GM19238 (cell line): ENCODE measurements around the gene LCAT.
"Not testable (repeated sequence)": the region's sequence is repeated elsewhere in the genome, so short reads cannot be mapped to it uniquely, and the experiment has no call there.

ENCODE experiments used
- DNase-seq: peaks from one replicate; pipeline ENCODE4 v3.0.0; 2011; ENCODE audit warnings: low spot score; ENCODE audit not compliant: insufficient read length

The LCAT gene

DNA sequence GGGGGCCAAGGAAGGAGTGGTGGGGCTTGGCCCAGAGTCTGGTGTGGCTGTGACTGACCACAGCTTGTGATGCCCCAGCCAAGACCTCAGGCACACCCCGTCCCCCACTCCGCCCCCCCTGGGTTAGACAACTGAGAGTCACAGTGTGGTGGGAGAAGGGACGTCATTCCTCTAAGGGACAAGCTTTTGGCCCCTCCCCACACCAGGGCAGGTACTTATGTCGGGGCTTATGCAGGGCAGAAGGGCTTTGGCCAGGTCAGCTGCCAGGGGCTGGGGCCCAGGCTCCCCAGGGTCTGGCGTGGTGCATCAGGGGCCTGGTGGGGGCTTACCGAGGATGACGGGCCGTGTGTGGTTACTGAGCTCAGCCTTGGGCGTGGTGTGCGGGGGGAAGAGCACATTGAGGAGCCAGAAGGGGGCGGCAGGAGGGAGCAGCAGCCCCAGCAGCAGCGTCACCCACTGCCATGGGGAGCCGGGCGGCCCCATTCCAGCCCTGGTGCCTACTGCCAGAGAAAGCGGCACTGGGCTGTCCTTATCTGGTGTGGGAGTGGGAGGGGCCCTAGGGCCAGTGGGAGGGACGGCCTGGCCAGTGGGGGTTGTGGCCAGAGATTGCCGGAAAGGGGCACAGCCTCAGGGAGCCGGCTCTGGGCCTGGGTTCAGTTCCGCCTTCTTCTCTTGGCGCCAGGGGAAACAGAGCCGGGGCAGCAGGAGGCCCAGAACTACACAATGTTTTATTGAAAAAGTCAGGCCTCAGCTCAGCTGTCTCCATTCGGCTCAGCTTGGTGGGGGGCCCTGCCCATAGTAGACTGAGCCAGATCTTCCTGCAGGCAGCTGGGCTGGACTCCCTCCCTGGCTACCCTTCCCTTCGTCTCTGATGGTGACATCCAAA lies at the start of gene LCAT:
TSS of gene LCAT (minus strand) at position 502 of the 886 bp plus-strand sequence. CDS start at position 483, 19 bp downstream.
- DNase-seq = no peak

GRCh38 chr16:67993207-67994039 lies 49.5 kb upstream of the LCAT start:
- DNase-seq = peak; percentile 87

DNA sequence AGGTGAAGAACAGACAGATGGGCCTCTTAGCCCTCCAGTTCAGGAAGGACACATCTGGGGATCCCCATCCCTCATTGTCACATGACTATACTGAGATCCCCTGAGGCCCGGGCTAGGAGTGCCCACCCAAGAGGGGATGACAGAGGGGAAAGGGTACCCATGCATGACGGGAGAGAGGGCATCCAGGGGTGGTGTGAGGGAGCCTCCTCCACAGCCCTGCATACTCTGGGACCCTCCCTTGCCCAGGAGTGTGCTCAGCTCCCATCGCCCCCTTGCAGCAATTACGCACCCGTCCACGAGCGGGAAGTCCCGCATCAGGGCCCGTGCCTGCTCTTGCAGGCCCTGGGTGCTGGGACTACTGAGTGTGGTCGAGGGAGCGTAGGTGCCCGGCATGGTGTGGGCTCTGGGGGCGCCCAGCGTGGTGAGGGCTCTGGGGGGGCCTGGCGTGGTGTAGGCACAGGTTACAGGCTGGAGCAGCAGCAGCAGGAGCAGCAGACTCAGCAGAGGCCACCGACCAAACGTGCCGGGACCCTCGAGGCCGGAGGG lies 48.8 kb upstream of the LCAT start:
- no peak for DNase-seq

- DNase-seq = no peak
These were observed 46.1 kb upstream of the LCAT start for GRCh38 chr16:67990018-67990386.

DNA sequence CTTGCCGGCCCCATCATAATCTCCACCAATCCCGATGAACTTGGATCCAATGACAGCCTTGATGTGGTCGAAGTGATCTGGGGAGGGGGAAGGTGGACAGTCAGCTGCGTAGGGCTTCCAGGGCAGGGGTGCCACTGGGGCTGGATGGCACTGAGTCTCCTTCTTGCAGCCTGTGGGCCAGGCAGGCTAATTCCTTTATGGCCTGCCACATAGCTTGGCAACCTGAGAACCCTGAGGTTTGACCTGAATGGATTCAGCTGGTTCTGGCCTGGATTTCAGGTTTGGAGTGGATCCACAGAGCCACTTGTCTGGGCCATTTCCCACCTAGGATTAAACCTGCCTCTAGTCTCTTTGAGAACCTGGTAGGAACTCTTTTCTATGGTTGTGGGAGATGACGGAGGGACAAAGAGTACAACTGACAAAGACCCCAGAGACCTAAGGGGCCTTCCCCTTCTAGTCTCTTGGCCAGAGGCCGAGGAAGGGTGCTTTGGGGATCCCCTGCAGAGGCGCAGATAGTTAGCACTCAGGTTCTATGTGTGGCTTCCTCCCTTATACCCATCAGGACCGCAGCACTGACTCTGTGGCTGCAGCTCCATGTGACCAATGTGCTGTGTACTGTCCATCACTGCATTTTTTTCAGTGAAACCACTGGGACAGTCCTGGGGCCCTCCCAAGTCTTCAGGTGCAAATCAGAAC lies 45.5 kb upstream of the LCAT start:
- no peak for DNase-seq

- no peak for DNase-seq
These were observed 44.8 kb upstream of the LCAT start for GRCh38 chr16:67988675-67989074.

DNA sequence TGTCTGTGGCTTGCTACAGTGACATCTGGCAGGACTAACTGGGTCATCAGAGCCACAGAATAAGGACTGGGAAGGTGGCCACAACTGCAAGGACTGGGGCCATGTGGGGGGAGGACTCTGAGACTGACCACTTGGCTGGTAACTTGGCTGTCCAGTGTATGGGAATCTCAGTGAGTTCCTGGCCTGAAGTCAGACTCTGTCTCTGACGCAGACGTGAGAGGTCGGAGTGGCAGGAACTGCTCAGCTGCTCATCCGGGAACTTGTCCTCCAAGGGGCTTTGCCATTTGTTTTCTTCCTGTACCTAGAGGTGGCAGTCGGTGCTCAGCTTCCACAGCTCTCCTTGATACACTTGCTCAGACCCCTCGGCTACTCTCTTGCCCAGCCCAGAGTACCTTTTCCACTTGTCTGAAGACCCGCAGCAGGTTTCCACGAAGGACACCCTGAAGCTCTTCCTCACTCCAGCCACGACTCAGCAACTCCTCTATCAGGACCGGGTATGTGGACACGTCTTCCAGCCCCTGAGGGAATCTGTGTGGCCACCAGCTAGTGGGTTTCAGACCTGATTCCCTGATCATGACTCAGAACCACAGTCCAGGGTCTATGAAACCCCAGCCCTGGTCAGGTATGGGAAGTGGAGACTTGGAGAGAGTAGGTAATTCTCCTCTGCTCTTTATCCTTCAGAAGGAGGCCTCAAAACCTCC lies 43.7 kb upstream of the LCAT start:
- no peak for DNase-seq

DNA sequence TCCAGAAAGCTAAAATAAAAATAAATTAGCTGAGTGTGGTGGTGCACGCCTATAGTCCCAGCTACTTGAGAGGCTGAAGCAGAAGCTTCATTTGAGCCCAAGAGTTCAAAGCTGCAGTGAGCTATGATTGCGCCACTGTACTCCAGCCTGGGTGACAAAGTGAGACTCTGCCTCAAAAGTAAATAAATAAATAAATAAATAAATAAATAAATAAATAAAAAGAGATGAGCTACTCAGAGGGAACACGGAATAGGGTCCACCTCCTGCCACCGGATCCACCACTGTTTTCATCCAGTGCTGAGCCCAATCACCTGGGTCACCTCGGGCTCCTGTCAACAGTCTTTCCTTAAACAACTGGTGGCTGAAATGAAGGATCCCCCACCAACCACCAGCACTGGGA lies 43.0 kb upstream of the LCAT start:
- DNase-seq = no peak

DNA sequence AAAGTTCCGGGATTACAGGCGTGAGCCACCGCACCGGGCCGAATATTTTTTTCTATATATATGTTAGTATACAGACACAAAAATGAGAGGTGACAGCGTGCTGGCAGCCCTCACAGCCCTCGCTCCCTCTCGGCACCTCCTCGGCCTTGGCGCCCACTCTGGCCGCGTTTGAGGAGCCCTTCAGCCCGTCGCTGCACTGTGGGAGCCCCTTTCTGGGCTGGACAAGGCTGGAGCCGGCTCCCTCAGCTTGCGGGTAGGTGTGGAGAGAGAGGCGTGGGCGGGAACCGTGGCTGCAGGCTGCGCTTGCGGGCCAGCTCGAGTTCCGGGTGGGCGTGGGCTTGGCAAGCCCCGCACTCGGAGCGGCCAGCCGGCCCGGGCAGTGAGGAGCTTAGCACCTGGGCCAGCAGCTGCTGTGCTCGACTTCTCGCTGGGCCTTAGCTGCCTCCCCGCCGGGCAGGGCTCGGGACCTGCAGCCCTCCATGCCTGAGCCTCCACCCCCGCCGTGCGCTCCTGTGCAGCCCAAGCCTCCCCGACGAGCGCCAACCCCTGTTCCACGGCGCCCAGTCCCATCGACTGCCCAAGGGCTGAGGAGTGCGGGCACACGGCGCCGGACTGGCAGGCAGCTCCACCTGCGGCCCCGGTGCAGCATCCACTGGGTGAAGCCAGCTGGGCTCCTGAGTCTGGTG lies 38.2 kb upstream of the LCAT start:
- DNase-seq = no peak

GRCh38 chr16:67979955-67980678 lies 36.2 kb upstream of the LCAT start, which contains the start of gene DPEP3:
Gene DPEP3 (minus strand): TSS chr16:67980499. CDS start chr16:67980380, 119 bp downstream.
- no peak for DNase-seq

DNA sequence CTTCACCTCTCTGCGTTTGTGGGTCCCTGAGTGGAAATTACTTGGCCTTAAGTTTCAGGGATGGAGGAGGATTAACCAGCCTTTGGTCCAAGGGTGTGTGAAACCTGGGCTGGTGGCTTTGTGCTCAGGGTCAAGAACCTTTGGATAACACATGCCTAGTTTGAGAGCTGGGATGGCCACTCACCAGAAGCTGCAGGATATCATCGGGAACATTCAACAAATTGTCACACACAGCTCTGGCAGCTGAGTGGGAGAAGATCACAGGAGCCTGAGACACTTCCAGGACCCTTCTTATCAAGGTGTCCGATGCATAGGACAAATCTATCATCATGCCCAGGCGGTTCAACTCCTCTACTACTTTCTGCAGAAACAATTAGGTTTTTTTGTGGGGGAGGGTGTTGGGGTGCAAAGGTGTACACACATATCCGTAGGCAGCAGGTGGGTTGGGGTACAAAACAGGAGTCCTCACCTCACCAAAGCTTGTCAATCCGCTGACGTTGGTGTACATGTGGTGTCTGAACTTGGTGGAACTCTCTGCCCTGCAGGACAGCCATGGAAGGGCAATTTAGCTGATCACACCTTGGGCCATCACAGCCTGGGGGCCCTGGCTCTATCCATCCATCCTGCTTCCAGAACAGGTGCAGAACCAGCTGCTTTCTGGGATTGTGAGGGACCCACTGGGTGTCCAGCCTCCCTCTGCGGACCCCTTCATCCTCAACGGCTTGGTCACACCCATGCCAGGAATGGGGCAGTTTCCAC lies 33.7 kb upstream of the LCAT start:
- no peak for DNase-seq

DNA sequence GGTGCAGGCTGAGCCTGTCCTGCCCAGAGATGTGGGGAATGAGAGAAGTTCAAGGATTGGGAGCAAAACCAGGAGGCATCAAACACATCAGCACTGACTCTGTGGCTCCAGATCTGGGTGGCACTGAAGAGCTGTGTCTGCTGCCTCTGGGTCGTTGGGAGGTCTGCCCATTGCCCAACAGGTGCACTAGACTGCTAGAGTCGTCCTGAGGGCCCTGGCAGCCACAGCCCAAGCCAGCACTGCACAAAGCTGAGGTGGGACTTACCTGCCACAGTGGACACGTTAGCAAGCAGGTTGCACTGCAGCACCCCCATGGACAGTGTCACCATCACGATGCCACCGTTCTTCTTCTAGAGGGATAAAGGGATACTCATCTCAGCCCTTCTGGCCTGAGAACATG lies 33.1 kb upstream of the LCAT start:
- DNase-seq = no peak

DNA sequence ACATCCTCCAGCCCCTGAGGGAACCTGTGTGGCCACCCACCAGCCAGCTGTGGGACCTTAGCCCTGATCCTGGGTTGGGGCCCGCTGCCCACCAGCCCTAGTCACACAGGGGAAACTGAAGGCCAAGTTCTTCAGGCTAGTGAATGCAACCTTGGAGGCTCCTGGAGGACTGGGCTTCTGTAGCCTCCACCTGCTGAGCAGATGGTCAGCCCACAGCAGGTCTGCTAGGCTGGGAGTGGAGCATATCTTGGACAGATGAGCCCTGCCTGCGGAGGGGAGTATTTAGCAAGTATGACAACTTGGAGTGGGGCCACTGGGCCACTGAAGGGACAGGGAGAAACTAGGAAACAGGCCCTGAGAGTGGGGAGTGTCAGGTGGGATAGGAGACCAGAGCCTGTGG lies 32.3 kb upstream of the LCAT start:
- no peak for DNase-seq

GRCh38 chr16:67975321-67976105 lies 31.6 kb upstream of the LCAT start:
- DNase-seq = no peak

- not testable (repeated sequence) for DNase-seq
These were observed 28.4 kb upstream of the LCAT start for GRCh38 chr16:67972285-67972684.

DNA sequence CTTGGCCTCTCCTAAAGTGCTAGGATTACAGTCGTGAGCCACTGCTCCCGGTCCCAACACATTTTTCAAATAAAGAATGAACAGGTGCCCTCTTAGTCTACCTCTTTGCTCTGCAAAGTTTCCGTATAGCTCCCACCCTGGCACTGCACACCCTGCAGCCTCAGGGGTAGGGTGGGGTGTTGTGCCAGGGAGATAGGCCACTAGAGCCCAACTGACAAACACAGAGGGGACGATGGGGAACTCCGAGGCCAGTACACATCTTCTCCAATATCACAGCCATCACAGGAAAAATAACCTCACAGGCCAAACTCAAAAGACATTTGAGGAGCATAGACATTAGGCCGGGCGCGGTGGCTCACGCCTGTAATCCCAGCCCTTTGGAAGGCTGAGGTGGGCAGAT lies 27.2 kb upstream of the LCAT start:
- DNase-seq = no peak

GRCh38 chr16:67969254-67970039 lies 25.5 kb upstream of the LCAT start:
- peak; percentile 35 for DNase-seq
